HG03045 (cell line): ENCODE results near the gene CXCR2.

Experiments
- ATAC-seq: cut with Tn5 transposase; IDR thresholded peaks from one replicate; pipeline ENCODE4 v1.9.1; 2021; ENCODE audit warnings: mild to moderate bottlenecking, moderate library complexity; ENCODE audit not compliant: unreplicated experiment

The CXCR2 gene

DNA sequence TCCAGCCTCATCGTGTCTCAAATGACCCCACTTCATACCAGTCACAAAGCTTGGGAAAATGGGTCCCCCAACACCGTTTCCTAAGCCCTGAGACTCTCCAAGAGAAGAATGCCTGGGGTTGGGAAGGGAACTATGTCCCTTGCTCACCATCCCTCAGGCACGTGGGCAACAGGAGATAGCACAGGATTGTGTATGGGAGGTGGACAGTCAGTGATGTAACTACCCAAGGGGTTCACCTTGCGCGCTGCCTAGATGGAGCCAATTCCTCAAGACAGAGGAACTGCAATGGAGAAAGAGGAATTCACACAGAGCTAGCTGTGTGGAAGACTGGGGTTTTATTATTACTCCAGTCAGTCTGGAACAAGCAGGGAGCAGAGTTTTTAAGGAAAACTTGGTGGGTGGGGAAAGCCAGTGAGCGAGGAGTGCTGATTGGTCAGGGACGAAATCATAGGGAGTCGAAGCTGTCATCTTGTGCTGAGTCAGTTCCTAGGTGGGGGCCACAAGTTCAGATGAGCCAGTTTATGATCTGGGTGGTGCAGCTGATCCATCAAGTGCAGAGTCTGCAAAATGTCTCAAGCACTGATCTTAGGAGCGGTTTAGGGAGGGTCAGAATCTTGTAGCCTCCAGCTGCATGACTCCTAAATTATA is 54.8 kb downstream of the CXCR2 start:
- ATAC-seq, result no peak

- ATAC-seq, result no peak
Observed at GRCh38 chr2:218184331-218184730, 58.5 kb downstream of the CXCR2 start.

GRCh38 chr2:218186355-218186766 is 60.5 kb downstream of the CXCR2 start:
- no peak for ATAC-seq
